NCI-H1417 (cell line): ENCODE results near the gene CGREF1.

Experiments
- DNase-seq, 3 experiments: peaks; one replicate each; lab custom pipeline; 2025; lab: John Stamatoyannopoulos, UW

The CGREF1 gene

GRCh38 chr2:27118525-27119329 is at the start of gene CGREF1:
Gene CGREF1 (minus strand): TSS chr2:27119128. CDS start chr2:27104366, 14,762 bp downstream.
- DNase-seq = peak; percentile 50 to 75 (median 71)

GRCh38 chr2:27164960-27165763 is 46.2 kb upstream of the CGREF1 start:
- no peak for DNase-seq

GRCh38 chr2:27162151-27163121 is 43.5 kb upstream of the CGREF1 start:
- no peak for DNase-seq

- DNase-seq = no peak
Measured at GRCh38 chr2:27160191-27160590, 41.3 kb upstream of the CGREF1 start.

- DNase-seq = no peak
Measured at GRCh38 chr2:27159271-27159670, 40.3 kb upstream of the CGREF1 start.

GRCh38 chr2:27158468-27158867 is 39.5 kb upstream of the CGREF1 start:
- DNase-seq = no peak

- DNase-seq = no peak
Measured at GRCh38 chr2:27155069-27155520, 36.2 kb upstream of the CGREF1 start.

- DNase-seq = no peak
Measured at GRCh38 chr2:27154488-27154887, 35.6 kb upstream of the CGREF1 start.

- DNase-seq = peak; percentile 55 to 72 (median 68)
Measured at GRCh38 chr2:27152796-27153464, 34.0 kb upstream of the CGREF1 start.

- peak in 2 of 3 experiments; percentile 10 to 12 for DNase-seq
Measured at GRCh38 chr2:27152102-27152795, 33.3 kb upstream of the CGREF1 start.

- no peak for DNase-seq
Measured at GRCh38 chr2:27150639-27151230, 31.8 kb upstream of the CGREF1 start.

- DNase-seq = no peak
Measured at GRCh38 chr2:27149570-27150405, 30.9 kb upstream of the CGREF1 start.

GRCh38 chr2:27148801-27149439 is 30.0 kb upstream of the CGREF1 start, which contains the start of gene TCF23:
Gene TCF23 (plus strand): TSS chr2:27149004. CDS start chr2:27149134, 130 bp downstream.
- DNase-seq = no peak

GRCh38 chr2:27147935-27148334 is 29.0 kb upstream of the CGREF1 start:
- DNase-seq = no peak

GRCh38 chr2:27145682-27146081 is 26.8 kb upstream of the CGREF1 start:
- DNase-seq = no peak

- DNase-seq = no peak
Measured at GRCh38 chr2:27143285-27143684, 24.4 kb upstream of the CGREF1 start.

- DNase-seq = no peak
Measured at GRCh38 chr2:27139310-27139709, 20.4 kb upstream of the CGREF1 start, which contains the start of gene PRR30. Gene PRR30 (minus strand): TSS chr2:27139410. CDS start chr2:27138329, 1,081 bp downstream.

GRCh38 chr2:27138111-27138510 is 19.2 kb upstream of the CGREF1 start:
- no peak for DNase-seq
